NCI-H2227 treated with DMSO at 0.1 percent for 48 hours (cell line): Measurements from ENCODE around the gene CUL1.

Experiments used
- DNase-seq: peaks from one replicate; lab custom pipeline; 2025; lab: John Stamatoyannopoulos, UW

Gene CUL1

DNA sequence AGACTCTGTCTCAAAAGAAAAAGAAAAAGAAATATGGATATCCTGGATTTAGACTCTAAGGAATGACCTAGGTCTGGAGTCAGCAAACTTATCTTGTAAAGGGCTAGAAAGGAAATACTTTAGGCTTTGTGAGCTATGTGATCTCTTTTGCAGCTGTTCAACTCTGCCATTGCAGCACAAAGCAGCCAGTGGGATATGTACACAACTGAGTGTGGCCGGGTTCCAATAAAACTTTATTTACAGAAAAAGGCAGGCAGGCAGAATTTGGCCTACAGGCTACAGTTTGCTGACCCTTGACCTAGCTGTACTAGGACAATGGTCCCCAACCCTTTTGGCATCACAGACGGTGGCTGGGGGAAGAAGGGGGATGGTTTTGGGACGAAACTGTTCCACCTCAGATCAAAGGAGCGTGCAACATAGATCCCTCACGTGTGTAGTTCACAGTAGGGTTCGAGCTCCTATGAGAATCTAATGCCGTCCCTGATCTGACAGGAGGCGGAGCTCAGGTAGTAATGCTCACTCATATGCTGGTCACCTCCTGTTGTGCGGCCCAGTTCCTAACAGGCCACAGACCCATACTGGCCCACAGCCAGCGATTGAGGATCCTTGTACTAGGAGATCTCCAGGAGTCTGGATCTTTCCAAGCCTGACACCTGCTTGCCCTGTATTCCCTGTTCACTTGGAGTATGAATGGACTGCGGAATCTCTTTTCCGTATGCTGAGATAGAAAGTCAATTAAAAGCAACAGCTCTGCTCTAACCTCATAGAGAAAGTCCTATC lies 63.0 kb downstream of the CUL1 start:
- no peak for DNase-seq

DNA sequence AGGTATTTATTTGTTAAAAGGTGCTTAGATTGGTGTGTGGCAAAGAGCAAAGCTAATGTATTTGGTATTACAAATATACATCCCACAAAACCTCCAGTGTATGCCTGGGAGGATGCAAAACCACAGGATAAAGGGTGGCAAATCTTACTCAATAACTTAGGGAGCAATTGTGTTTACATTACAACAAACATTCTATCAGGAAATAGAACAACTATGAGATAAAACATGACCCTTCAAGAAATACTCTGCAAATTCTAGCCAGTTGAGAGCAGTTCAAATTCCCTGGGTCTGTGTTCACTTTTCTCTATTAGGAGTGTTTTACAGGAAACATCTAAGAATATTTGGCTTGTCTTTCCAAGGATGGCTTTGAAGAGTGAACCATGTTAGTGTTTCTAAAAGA lies 64.9 kb downstream of the CUL1 start:
- DNase-seq = no peak

DNA sequence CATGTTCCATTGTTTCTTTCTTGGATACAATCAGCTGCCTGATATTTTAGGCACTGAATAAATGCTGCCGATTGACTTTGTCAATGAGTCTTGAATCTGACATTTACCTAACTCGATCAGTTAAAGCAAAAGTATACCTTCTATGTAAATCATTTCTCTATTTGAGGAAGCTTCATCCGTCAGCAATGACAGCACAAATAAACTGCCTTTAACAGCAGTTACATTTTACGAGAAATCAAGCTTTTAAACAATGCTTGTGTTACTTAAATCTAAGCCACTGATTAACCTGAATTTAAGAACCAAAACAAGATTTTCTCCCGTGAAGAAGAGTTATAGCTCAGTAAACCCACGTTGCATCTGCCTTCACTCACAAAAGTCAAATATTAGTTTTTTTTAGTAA lies 71.3 kb downstream of the CUL1 start:
- DNase-seq = no peak

DNA sequence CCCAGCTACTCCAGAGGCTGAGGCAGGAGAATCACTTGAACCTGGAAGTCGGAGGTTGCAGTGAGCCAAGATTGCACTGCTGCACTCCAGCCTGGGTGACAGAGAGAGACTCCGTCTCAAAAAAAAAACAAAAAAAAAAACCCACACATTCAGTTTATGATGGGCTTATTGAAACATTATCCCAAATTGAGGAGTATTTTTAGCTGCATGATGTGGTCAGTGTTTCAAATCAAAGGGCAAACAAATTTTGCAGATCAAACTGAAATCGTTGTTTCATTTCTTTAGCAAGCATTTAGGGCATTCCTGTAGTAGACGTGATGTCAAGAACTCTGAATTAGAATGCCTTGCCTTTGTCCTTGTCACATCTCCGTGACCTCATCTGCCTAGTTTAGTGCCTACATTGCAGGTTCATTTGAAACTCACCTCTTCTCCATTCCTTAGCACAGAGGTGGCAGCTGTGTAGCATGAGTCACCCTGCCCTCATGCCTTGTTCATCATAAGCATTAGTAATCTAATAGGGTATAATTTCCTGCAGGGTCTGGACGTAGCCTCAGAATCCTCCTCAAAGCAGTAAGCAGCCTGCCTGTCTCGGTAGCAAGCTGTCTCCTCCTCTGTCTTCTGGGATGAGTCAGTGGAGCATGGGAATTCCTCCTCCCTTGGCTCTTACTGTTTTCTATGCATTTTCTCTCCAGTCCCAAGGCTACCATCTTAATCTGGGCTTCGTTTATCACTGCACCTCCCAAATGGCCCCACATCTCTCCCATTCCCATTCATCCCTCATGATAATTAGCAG lies 73.8 kb downstream of the CUL1 start:
- peak; percentile 79 for DNase-seq

DNA sequence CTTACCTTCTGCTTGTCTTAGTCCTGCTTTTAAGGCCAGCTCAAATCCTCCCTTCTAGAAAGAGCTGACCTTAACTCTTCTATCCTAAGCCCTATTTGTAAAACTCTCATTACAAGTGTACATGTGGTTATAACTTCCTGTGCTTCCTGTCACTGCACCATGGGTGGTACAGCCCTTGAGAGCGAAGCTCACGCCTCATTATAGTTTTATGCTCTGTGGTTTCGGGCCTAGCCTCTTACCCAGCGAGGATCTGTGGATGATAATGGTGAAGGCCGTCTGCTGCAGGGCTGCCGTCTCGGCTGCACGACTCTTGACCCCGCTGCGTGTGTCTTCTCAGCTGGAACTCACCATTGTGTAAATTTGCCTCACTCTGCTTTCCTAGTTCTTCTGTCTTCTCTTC lies 74.6 kb downstream of the CUL1 start:
- DNase-seq = peak; percentile 88

DNA sequence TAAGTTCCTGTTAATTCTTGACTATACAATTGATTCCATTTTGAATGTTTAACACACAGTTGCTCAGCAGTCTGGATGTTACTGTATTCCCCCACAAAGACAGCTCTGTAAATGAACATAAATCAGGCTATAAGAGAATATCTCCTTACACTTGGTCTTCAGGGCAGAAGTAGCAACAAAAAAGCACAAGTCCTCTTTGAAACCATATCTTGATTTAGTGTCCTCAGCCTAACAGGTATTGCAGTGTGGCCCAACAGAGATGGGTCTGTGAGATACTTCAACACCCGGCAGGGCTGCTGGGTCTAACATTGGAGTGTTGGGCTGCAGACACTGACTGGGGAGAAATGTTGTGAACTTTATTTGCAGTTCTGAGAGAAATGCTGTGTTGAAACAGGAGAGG lies 75.8 kb downstream of the CUL1 start:
- DNase-seq = no peak

DNA sequence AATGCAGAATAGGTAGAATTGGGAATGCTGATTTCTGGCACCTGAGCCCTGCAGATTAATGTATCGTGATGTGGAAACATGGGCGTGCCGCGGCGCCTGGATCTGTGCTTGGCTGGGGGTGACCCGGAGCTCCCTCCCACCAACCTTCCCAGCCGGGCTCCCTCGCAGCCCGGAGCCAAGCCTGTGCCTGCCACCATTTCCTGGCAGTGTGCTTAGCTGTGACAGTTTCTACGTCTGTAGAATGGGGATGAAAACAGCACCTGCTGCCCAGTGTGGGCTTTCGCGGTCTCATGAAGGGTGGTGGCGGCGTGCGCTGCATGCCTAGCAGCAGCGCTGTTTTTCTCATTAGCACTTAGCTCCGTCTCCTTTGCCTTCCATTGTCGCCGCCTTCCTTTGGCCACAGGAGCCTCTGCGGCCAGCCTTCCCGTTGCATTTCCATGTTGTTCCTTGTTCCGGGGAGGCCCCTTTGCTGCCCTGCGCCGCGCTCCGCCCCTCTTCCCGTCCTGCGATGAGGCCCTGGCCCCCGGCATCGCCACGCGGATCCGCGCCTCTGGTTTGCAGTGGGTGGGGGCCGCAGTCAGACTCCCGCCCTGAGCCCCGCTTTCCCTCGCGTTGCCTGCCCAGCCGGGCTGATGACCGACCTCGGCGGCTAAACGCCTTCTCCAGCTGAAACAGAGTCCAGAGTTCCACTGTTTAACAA lies 84.2 kb downstream of the CUL1 start:
- no peak for DNase-seq

DNA sequence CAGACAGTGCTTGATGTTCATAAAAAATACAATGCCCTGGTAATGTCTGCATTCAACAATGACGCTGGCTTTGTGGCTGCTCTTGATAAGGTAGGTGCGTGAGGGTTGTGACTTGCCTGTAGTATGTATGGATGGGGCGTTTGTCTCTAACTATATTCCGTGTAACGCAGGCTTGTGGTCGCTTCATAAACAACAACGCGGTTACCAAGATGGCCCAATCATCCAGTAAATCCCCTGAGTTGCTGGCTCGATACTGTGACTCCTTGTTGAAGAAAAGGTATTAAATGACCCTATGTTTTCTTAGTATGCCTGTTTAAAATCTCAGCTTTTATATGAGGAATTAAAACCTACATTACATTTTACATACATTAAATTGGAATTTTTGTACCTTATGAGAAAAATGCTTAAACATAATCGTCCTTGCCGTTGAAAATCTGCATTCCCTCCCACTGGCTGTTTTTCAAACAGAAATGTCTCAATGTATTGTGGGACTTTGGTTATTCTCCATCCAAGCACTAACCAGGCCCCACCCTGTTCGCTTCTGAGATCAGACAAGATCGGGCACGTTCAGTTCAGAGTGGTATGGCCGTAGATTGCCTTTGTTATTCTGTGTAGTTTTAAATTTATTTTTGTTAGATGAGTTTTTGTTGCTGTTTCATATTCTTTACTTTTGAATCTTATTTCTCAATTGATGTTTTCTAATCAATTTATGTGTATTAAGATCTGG lies 85.3 kb downstream of the CUL1 start:
- no peak for DNase-seq

DNA sequence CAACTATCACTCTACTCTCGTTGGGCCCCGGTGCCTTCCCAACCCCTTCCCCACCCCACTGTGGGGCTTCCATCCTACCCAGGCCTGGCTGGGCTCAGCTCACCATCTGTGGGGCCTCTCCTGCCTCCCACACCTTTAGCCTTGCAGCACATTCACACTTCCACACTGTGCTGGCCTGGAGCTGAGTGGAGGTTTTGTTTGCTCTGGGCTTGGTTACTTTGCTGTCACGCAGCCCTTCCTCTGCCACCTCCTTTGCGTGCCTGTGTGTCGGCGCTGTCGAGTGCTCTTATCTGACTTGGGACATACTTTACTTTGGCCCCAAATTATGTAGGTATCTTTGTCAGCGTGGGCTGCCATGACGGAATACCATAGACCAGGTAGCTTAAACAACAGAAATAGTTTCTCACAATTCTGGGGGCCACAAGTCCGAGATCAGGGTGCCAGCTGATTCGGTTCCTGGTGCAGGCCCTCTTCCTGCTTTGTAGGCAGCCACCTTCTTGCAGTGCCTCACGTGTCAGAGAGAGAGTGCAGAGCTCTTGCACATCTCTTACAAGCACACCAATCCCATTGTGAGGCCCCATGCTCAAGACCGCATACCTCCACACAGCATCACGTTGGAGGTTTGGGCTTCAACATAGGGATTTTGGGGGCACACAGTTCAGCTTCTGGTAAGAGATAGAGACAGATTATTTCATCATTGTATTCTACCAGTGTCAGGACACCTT lies 89.0 kb downstream of the CUL1 start:
- no peak for DNase-seq

DNA sequence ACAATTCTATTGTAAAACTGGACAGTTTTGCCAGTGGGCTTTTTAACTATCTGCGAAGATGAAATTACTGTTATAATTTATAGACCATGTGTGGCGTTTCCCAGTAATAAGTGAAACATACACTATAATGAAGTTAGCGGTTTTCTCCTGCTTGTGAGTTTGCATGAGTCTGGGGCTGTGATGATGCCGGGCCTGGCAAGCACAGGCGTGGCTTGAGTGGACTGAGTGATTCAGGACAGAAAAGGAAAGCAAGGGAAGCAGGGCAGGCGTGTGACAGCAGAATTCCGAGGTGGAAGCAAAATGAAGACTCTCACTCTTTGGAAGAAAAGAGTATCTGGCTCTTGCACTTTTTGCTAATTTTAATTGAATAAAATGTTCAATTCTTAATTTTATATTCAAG lies 90.5 kb downstream of the CUL1 start:
- DNase-seq = no peak

DNA sequence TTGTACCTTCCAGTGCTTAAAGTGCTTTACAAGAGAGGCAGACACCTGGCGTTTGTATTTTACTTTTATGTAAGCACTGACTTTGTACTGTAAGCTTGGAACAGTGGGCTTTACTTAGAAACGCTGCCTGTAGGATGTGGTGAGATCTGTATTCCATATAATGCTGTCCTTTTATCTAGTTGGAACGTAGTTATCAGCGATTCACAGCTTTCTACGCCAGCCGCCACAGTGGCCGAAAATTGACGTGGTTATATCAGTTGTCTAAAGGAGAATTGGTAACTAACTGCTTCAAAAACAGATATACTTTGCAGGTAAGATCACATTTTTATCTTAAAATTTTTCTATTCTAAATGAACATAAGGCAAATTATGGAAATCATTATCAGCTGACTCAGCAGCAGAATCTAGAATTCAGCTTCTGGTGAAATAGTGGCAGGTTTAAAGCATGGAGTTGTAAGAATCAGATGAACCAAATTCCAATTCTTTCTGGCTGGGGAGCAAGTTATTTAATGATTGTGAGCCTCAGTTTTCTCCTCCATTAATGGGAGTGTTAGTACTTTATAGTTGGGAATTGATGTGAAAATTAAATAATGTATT lies 91.5 kb downstream of the CUL1 start:
- no peak for DNase-seq

DNA sequence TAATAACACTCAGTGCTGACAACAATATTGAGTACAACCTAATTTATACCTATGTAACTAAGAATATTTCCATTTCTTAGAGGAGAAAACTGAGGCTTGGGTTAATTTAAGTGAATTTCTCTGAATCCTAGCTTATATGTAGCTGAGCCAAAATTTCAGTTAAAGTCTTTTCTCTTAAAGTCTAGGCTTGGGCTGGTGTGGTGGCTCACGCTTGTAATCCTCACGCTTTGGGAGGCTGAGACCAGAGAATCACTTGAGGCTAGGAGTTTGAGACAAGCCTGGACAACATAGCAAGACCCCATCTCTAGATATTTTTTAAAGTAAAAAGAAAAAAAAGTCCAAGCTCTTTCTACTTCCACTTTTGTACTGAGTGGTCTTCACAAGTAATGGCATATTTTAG lies 92.1 kb downstream of the CUL1 start:
- no peak for DNase-seq

DNA sequence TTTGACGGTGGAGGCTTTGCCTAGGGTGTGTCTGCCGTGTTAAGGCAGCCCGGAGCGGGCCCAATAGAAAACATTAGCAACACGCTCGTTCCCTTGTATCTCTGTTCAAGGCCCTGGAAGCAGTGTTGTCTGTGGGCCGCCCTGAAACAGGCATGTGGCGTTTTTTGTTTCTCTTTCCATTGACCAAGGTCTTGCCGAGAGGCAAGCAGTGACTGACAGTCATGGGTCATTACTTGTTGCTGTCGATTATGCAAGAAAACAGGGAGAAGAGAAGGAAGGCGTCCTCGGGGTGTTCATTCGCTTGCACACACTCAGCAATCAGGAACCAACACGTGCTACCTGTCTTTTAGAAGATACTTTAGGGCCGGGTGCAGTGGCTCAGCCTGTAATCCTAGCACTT lies 92.8 kb downstream of the CUL1 start:
- DNase-seq = no peak

DNA sequence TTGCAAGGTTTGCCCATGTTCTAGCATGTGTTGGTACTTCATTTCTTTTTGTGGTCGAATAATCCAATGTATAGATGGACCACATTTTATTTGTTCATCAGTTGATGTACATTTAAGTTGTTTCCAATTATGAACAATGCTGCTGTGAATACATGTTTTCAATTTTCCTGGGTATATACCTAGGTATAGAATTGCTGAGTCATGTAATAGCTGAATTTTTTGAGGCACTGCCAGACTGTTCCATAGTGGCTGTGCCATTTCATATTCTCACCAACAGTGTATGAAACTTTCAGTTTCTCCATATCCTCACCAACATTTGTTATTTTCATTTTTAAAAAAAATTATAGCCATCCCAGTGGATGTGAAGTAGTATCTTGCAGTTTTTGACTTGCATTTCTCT lies 94.9 kb downstream of the CUL1 start:
- no peak for DNase-seq

DNA sequence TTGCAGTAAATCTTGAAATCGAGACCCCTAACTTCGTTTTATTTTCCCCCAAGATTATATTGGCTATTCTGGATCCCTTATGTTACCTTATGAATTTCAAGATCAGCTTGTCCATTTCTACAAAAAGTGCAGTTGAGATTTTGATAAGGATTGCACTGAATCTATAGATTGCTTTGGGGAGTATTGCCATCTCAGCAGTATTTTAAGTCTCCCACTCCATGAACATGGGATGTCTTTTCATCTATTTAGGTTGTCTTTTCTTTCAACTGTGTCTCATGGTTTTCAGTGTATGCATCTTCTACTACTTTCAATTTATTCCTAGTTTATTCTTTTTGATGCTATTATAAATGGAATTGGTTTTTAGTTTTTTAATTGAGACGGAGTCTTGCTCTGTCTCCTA lies 95.8 kb downstream of the CUL1 start:
- no peak for DNase-seq

DNA sequence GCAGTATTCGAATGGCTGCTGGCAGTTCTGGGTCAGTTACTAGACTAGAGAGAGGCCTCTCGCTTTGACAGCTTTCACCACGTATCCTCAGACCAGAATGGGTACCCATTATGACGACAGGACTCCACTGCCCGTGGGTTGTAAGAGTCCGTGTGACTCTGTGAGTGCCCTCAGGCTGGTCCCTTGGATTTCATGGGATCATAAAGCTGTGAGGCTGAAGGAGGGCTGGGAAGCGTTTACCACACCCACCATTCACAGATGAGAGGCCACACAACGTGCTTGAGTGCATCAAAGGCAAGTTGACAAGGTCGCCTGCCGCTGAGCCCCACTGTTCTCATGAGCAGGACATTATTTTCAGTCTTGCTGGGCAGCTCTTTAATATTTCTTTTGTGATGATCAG lies 98.1 kb downstream of the CUL1 start:
- DNase-seq = no peak

DNA sequence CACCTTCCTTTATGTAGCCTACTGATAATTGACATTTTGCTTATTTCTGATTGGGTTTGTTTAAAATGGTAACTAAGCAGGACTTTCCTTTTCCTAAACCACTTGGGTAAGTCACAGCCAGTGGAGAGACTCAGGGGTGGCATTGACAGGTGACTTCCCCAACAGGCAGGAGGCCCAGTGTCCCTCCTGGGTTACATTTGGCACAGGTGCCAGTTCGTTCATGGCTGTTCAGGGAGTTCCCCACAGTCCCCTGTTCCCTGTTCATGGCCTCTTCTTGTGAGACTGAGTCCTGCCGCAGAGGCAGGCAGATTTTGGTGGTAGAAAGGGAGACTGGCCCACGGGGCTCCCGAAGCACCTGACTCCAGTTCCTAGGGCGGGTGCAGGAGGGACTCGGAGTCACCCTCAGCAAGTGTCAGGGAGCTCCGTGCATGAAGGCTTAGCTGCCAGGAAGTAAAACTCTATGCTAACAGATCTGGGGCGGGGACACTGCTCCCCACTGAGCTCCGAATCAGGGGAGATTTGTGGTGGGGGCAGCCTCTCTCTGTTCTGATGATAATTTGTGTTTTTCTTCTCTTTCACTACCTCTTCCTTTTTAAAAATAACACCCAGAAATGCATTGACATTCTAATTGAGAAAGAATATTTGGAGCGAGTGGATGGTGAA lies 101.3 kb downstream of the CUL1 start:
- DNase-seq = no peak

DNA sequence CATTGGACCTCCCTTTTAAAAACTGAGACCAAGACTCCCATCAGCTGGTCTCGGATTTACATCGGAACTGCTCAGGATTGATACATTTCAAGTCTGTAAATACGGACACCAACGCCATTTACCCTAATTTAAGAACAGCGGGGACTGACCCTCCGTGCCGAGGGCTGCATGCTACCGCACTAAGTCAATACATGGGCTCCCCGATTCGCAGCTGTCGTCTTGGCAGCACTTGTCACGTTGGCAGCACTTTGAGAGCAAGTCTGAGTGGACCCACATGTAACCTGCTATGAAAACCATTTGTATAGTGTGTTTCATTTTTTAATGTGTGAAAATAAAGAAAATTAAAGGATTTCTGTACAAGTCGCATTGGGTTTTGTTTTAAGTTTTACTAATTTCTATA lies 102.0 kb downstream of the CUL1 start:
- DNase-seq = no peak

DNA sequence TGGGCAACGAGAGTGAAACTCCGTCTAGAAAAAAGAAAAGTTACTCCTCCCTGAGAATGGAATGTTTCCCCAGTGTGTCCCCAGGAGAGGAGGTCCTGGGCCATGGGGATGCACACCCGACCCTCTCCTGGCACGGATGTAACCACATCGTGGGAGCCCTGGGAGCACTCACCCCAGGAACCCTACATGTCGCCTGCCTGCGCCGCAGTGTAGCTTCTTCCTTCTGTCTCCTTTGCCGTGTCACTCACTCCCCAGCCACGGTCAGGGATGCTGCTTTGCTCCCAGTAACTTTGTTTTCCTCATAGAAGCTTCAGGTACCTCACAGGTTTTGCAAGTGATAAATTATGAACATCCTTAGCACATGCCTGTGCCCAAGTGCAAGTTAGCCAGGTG lies 103.4 kb downstream of the CUL1 start:
- no peak for DNase-seq

DNA sequence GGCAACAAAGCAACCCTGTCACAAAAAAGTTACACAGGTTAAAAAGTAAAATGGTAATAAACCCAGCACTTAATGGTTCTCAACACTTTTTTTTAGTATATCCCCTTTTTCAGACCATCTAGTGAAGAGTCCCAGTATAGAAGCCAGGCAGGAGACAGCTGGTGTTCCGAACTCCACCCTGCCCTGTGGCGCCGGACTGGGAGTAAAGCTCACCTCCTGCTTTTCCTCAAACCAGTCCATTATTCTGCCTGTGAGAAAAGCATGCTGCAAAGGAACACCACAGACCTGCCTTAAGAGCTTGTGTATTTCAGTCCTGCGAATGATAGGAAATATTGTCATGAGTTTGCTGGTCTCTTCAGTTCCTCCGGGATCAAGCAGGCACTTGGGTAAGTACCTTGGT lies 104.4 kb downstream of the CUL1 start:
- DNase-seq = no peak
